Upper lobe of left lung (tissue), 4 donors: ENCODE results near the gene GTF3A.

Experiments
- EP300 ChIP-seq, 4 donors: sonication (generic); formaldehyde crosslinking; IDR thresholded peaks; one replicate each; pipeline ENCODE4 v1.5.1; 2017; ENCODE audit warnings: antibody characterized with exemption in 4 of 4, control low read depth in 2 of 4
- POLR2A ChIP-seq, 4 donors: fragments of 450-650 bp; IDR thresholded peaks; one replicate each; pipeline ENCODE4 v1.5.1; 2016 to 2017; ENCODE audit warnings: antibody characterized with exemption in 4 of 4, mild to moderate bottlenecking in 2 of 4
- POLR2AphosphoS5 ChIP-seq, 2 donors: sonication (generic); formaldehyde crosslinking; IDR thresholded peaks; one replicate each; pipeline ENCODE4 v1.5.1; 2017; ENCODE audit warnings: antibody characterized with exemption in 2 of 2
- TF ChIP-seq, protein P1 (sequence below), 6 experiments: fragments of 450-650 bp in 4 of 6; fragments of 200-600 bp in 2 of 6; sonication (generic) in 2 of 6; IDR thresholded peaks; one replicate each; pipeline ENCODE4 v1.5.1; 2016 to 2019; ENCODE audit warnings: antibody characterized with exemption in 6 of 6

DNA sequence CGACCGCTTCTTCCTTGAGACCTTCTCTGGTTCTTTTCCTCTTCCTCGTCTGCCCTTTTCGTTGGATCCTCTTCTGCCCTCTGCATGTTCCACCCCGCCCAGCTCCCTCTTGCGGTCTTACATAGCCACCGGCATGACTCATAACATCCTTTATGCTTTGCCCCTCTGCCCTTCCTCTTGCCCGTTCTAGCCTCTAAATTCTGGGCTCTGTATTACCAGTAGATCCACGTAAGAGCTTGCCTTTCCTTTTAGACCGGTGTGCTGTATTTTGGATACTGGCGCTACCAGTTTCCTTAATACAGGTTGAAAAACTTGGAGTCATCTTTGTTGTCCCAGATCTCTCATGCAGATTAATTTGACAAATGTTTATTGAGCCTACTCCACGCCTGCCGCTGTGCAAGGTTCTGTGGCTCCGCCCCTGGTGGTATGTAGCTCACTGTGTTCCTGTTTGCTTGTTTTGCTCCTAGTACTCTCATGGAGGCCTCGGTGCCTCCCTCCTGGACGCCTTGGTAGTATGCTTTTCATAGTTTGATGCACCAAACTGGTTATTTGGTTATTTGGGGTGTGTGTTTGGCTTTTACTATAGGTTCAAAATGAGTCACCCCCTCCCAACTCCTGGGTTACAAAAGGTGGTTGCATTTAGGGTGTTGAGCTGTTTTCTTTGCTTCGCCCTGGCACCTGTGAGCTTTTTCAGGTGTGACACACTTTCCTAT is 1.7 kb downstream of the GTF3A start:
- TF ChIP-seq, protein P1, sequence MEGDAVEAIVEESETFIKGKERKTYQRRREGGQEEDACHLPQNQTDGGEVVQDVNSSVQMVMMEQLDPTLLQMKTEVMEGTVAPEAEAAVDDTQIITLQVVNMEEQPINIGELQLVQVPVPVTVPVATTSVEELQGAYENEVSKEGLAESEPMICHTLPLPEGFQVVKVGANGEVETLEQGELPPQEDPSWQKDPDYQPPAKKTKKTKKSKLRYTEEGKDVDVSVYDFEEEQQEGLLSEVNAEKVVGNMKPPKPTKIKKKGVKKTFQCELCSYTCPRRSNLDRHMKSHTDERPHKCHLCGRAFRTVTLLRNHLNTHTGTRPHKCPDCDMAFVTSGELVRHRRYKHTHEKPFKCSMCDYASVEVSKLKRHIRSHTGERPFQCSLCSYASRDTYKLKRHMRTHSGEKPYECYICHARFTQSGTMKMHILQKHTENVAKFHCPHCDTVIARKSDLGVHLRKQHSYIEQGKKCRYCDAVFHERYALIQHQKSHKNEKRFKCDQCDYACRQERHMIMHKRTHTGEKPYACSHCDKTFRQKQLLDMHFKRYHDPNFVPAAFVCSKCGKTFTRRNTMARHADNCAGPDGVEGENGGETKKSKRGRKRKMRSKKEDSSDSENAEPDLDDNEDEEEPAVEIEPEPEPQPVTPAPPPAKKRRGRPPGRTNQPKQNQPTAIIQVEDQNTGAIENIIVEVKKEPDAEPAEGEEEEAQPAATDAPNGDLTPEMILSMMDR (IDR thresholded peaks at IDR 0.05), result peak in 5 of 6 experiments; percentile 33 to 60 (median 49)
- TF ChIP-seq EP300 (IDR thresholded peaks at IDR 0.05) (no peak), POLR2A (IDR thresholded peaks at IDR 0.05) (peak in 1 of 4 donors; percentile 48), POLR2AphosphoS5 (IDR thresholded peaks at IDR 0.05) (peak; percentile 35 to 65)
